ENCODE measurements around the gene DACT1. TPM values are rescaled to one million over a fixed set of nuclear protein-coding genes. Genes with fewer than 3 reads are reported as not detected.

Gene DACT1
- total RNA-seq, 1 donor from 2014 or later, result 3.2 TPM

GRCh38 chr14:58634406-58635090 is 3.2 kb upstream of the DACT1 start:
- intact Hi-C loops (cut with DNase I), result no loop called here
- DNase-seq (ENCODE audit: low spot score), result no peak

DNA sequence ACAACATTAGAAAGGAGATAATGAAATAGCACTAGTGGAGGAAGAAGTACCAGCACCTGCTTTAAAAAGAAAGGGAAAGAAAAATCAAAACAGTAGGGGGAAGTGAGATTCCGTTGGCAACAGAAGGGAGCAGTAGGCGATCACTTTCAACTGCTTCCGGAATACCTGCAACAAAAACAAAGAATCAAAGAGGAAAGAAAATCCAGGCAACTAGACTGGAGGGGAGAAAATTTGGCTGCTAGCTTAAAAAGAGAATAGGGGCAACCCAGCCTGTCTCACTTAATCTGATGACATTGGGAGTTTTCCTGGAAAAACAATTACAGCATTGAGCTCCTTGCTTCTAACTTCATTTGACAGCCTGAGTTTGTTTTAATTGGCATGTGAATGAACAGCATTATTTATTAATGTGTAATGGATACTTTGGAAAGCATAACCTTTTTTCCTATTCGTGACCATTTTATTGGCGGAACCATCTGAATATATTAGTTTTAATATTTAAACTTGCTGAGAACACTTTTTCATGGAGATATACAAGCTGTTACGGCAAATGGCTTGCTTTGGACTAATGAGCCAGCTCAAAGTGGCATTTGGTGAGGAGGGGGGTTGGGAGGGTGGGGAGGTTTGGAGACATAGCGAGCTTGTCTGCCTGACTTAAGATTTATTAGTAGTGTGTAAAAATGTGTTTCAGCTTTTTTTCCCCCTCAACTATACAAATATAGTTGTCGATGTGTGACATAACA is 2.5 kb upstream of the DACT1 start:
- intact Hi-C loops (cut with DNase I), result no loop called here
- DNase-seq (ENCODE audit: low spot score), result no peak

DNA sequence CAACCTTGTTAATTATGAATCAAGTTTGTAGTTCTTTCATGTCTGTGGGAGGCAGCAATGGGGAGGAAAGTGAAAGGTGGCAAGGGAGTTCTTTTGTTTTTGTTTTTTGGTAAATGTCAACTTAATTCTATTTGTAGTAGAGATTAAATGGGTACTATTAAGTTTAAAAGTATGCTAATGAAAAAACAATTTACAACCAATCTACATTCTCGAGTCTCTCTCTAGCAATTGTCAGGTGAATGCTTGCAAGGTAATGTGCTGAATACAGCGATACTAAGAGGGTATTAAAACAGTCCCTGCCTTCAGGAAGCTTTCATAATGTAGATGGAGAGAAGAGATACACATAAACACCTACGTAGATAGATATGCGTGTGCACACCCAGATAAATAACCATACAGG is 1.6 kb upstream of the DACT1 start:
- no peak for DNase-seq (ENCODE audit: low spot score)
- intact Hi-C loops (cut with DNase I), result no loop called here

- intact Hi-C loops (cut with DNase I), result no loop called here
- DNase-seq (ENCODE audit: low spot score), result no peak
Observed at GRCh38 chr14:58637040-58637390, 747 bp upstream of the DACT1 start.

GRCh38 chr14:58638231-58639197 is 752 bp downstream of the DACT1 start:
- intact Hi-C loops (cut with DNase I), result no loop called here

DNA sequence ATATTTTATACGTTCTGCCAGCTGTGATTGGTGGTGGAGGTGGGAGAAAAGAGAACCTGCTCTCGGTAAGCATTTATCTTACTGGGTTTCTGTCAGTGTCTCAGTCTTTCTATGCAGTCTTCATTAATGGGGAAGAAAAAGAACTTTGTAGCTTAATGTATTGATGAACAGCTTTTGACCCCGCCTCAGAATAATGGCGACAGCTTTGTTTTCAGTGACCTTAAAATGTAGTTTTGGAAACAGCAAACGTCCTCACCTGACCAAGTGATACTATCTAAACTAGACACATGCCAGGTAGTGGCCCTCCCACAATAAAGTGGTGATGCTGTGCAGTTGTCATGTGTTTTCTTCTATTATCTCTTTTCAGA is 1.4 kb downstream of the DACT1 start:
- no peak for DNase-seq (ENCODE audit: low spot score)
- intact Hi-C loops (cut with DNase I), result no loop called here

More at GRCh38 chr14:58638231-58639197, 752 bp downstream of the DACT1 start:
- no peak for DNase-seq (ENCODE audit: low spot score)

GRCh38 chr14:58639842-58640484 is 2.2 kb downstream of the DACT1 start:
- no peak for DNase-seq (ENCODE audit: low spot score)
- intact Hi-C loops (cut with DNase I), result loop anchor here (10.0 kb wide), 1 partner anchor 385 kb away; no protein-coding TSS in a partner anchor

DNA sequence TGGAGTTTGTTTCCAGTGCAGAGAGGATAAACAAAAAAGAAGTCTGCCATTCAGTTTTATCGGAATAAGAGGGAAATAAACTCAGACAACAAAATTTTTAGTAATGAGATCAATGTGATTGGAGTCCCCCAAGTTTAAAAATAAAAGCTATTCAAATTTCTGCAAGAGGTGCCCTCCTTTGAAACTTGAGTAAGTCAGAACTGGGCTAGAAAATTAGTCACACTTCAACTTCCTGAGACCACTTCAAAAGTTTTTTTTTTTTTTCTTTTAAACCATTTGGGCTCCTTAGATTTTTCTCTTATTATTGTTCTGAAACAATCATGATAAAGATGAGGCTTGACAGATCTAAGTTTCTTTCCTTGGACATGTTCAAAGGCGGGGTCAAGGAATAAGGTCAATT is 3.2 kb downstream of the DACT1 start:
- DNase-seq (ENCODE audit: low spot score), result no peak
- intact Hi-C loops (cut with DNase I), result loop anchor here (10.0 kb wide), 1 partner anchor 384 kb away; no protein-coding TSS in a partner anchor

DNA sequence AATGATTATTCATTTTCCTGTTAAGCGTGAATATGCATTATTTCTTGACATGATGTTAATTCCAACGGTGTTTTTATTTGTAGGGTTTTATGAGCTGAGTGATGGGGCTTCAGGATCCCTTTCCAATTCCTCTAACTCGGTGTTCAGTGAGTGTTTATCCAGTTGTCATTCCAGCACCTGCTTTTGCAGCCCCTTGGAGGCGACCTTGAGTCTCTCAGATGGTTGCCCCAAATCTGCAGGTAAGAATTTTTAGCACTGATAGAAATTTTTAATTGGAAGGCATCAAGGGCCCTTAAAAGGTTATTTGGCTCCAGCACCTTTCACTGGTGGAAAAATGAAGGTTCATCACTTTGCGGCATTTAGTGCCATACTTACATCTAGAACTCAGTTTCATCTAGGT is 3.7 kb downstream of the DACT1 start:
- DNase-seq (ENCODE audit: low spot score), result no peak

DNA sequence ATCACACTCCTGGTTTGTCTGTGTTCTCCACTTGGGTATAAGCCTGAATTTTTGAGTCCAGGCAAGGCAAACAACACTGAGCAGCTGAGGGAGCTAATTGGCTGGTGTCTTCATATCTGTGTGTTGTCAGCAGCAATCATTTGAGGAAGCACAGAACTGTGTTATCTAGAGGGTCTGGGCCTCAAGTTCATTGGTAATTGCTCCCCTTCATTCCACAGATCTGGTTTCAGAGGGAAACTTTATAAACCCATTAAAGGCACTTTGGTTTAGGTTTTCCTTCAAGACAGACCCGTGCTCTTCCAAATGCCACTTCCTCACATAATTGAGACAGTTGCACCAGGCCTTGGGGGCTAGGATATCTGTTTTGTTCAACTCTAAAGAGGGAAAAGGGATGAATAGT is 5.6 kb downstream of the DACT1 start:
- intact Hi-C loops (cut with DNase I), result loop anchor here (10.0 kb wide), 1 partner anchor 381 kb away; no protein-coding TSS in a partner anchor

More for the DNA sequence above, 3.7 kb downstream of the DACT1 start:
- intact Hi-C loops (cut with DNase I), result loop anchor here (10.0 kb wide), 1 partner anchor 383 kb away; no protein-coding TSS in a partner anchor

DNA sequence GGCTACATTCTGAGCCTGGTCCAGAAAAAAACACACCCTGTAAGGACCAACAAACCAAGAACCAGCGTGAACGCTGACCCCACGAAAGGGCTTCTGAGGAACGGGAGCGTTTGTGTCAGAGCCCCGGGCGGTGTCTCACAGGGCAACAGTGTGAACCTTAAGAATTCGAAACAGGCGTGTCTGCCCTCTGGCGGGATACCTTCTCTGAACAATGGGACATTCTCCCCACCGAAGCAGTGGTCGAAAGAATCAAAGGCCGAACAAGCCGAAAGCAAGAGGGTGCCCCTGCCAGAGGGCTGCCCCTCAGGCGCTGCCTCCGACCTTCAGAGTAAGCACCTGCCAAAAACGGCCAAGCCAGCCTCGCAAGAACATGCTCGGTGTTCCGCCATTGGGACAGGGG is 7.9 kb downstream of the DACT1 start:
- intact Hi-C loops (cut with DNase I), result loop anchor here (10.0 kb wide), 1 partner anchor 379 kb away; no protein-coding TSS in a partner anchor
- no peak for DNase-seq (ENCODE audit: low spot score)

More for the DNA sequence above, 5.6 kb downstream of the DACT1 start:
- no peak for DNase-seq (ENCODE audit: low spot score)

- no peak for DNase-seq (ENCODE audit: low spot score)
- intact Hi-C loops (cut with DNase I), result loop anchor here (10.0 kb wide), 1 partner anchor 378 kb away; no protein-coding TSS in a partner anchor
Observed at GRCh38 chr14:58646479-58646878, 8.7 kb downstream of the DACT1 start.

DNA sequence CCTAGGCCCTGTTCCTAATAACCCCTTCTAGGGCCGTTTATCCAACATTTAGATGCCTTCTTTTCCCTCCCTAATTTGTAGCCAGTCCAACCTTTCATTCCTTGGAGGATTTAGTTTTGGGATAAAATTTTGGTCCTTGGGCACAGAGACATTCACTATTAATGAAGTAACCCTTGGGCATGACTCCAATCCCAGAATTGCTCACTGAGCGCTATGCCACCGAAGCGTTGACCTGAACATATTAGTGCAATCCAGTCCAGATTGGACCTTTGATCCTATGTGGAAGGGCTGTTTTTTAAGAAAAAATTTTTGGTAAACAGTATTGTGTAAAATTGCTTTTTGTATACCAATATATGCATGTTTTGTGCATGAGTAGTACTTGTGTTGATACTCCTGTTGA is 10.0 kb downstream of the DACT1 start:
- no peak for DNase-seq (ENCODE audit: low spot score)
- intact Hi-C loops (cut with DNase I), result loop anchor here (10.0 kb wide), 1 partner anchor 377 kb away; no protein-coding TSS in a partner anchor

- no peak for DNase-seq (ENCODE audit: low spot score)
- intact Hi-C loops (cut with DNase I), result no loop called here
Observed at GRCh38 chr14:58650857-58651256, 13.1 kb downstream of the DACT1 start.

DNA sequence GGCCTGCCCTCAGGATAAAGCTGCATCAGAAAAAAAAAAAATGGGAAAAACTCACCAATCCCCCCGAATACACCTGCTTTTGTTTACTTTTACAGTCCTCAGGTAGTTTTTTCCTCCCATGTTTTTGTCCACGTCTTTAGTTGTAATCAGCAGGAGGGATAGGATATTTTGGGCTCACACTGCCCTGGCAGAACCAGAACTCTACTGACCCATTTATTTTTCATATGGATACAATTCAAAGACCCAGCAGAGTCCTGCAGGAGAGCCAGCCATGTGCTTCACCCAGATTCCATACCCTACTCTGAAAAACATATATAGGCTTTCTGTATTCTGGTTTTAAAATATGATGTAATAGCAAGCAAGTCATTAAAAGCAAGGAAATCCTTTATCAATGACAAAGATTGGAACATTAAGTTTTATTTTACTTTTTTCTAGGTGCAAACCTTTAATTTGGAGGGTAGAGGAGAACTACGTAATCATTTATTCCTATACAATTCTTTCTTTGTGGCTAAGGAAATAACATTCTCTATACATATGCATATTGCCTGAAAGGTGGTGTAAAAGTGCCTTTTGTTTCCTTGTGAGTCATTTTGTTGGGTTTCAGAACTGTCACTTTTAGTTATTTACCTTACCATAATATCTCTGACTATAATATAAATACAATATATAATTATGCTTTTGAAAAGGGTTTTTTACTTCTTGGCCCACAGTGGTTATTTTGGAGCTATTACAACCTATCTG is 19.1 kb downstream of the DACT1 start:
- intact Hi-C loops (cut with DNase I), result no loop called here
- no peak for DNase-seq (ENCODE audit: low spot score)

DNA sequence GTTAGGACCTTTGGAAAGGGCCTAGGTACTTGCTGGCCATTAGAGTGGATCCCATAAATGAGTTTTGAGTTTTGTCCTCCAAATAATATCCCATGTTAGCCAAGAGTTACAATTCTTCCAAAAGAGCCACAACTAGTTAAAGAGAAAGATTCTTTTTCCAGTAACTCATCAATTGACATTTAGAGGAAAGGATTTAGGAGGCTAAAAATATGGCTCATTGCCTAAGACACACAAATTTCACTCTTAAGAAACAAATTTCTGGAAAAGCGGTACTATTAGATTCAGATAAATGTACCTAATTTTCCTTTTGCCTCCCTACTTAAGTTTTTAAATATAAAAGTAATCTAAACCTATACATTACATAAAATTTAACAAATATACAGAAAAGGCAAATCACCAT is 21.3 kb downstream of the DACT1 start:
- DNase-seq (ENCODE audit: low spot score), result no peak
- intact Hi-C loops (cut with DNase I), result no loop called here

- DNase-seq (ENCODE audit: low spot score), result no peak
- intact Hi-C loops (cut with DNase I), result no loop called here
Observed at GRCh38 chr14:58659846-58660245, 22.1 kb downstream of the DACT1 start.

DNA sequence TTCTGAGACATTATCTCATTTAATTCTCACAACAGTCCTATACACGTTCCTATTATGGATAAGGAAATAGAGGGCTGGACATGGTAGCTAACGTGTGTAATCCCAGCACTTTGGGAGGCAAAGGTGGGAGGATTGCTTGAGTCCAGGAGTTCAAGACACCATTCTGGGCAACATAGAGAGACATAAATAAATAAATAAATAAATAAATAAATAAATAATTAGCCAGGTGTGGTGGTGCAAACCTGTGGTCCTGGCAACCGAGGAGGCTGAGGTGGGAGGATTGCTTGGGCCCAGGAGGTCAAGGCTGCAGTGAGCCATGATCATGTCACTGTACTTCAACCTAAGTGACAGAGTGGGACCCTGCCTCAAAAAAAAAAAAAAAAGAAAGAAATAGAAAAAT is 22.6 kb downstream of the DACT1 start:
- intact Hi-C loops (cut with DNase I), result no loop called here
- no peak for DNase-seq (ENCODE audit: low spot score)

DNA sequence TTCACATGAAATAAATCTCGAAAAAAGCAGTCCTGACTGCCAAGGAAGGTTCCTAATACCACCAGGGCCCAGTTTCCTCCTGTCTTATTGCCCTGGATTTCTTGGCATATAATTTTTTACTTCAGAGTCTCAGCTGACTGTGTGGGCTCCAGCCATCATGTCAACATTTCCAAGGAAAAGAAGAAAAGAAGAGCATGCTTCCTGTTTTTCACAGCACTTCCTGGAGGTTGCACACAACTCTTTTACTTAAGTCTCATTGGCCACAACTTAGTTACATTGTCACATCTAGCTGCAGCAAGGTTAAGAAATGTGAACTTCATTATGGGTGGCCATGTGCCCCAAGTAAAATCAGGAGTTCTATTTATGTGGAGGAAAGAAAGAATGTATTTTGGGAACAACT is 24.3 kb downstream of the DACT1 start:
- DNase-seq (ENCODE audit: low spot score), result no peak
- intact Hi-C loops (cut with DNase I), result no loop called here
